MCF 10A (cell line): ENCODE measurements around the gene RPTOR. TPM values are rescaled to one million over a fixed set of nuclear protein-coding genes. Genes with fewer than 3 reads are reported as not detected.

Experiments used
- BruUV-seq: library from RNA; stranded (reverse); fragments of 400-500 nt; replicated peaks from 2 replicates; lab custom pipeline; 2021; lab: Mats Ljungman, UMichigan
- CTCF ChIA-PET: fragments of 300-600 bp; sonication (Branson Sonifier 250); formaldehyde crosslinking; extraction: SDS; loops from one replicate; lab custom pipeline; 2021; ENCODE audit warnings: antibody characterized with exemption, inconsistent platforms; lab: Yijun Ruan, JAX
- POLR2A ChIA-PET: fragments of 300-600, 350-650 bp; sonication (Branson Sonifier 250); formaldehyde crosslinking; extraction: SDS; loops from one replicate; lab custom pipeline; 2020; ENCODE audit warnings: antibody characterized with exemption, inconsistent platforms; lab: Yijun Ruan, JAX
- DNase-seq: peaks from one replicate; pipeline ENCODE4 v3.0.0-alpha.2; 2018; ENCODE audit not compliant: unreplicated experiment
- H3K27ac Mint-ChIP-seq: one replicate; pipeline ENCODE4 v1.8.0; 2022; ENCODE audit warnings: mild to moderate bottlenecking, low read depth, mixed read lengths; ENCODE audit not compliant: unreplicated experiment
- H3K27me3 Mint-ChIP-seq: one replicate; pipeline ENCODE4 v1.8.0; 2022; ENCODE audit warnings: mixed read lengths; ENCODE audit not compliant: insufficient read depth, unreplicated experiment
- H3K36me3 Mint-ChIP-seq: one replicate; pipeline ENCODE4 v1.8.0; 2022; ENCODE audit warnings: mild to moderate bottlenecking, moderate library complexity, mixed read lengths; ENCODE audit not compliant: insufficient read depth, unreplicated experiment
- H3K4me1 Mint-ChIP-seq: one replicate; pipeline ENCODE4 v1.8.0; 2022; ENCODE audit warnings: mixed read lengths; ENCODE audit not compliant: insufficient read depth, unreplicated experiment
- H3K4me3 Mint-ChIP-seq: one replicate; pipeline ENCODE4 v1.8.0; 2022; ENCODE audit warnings: mild to moderate bottlenecking, moderate library complexity, mixed read lengths; ENCODE audit not compliant: unreplicated experiment
- H3K9me3 Mint-ChIP-seq: one replicate; pipeline ENCODE4 v1.8.0; 2022; ENCODE audit warnings: mixed read lengths; ENCODE audit not compliant: unreplicated experiment
- intact Hi-C: fragments of 100-400 bp; cut with micrococcal nuclease; formaldehyde crosslinking; loops from 2 replicates; pipeline ENCODE4 v1.14.1; 2022
- total RNA-seq: library from RNA; stranded (reverse); gene quantifications from 2 replicates; pipeline ENCODE4 v1.2.3, GENCODE V29; 2022
- TF ChIP-seq, protein P1 (sequence below): fragments of 200-600 bp; IDR thresholded peaks from one replicate; pipeline ENCODE4 v1.8.0; 2022; ENCODE audit warnings: antibody characterized with exemption, mild to moderate bottlenecking; ENCODE audit not compliant: unreplicated experiment

RPTOR gene
- total RNA-seq, 1 experiment from 2014 or later: 41.3 TPM

DNA sequence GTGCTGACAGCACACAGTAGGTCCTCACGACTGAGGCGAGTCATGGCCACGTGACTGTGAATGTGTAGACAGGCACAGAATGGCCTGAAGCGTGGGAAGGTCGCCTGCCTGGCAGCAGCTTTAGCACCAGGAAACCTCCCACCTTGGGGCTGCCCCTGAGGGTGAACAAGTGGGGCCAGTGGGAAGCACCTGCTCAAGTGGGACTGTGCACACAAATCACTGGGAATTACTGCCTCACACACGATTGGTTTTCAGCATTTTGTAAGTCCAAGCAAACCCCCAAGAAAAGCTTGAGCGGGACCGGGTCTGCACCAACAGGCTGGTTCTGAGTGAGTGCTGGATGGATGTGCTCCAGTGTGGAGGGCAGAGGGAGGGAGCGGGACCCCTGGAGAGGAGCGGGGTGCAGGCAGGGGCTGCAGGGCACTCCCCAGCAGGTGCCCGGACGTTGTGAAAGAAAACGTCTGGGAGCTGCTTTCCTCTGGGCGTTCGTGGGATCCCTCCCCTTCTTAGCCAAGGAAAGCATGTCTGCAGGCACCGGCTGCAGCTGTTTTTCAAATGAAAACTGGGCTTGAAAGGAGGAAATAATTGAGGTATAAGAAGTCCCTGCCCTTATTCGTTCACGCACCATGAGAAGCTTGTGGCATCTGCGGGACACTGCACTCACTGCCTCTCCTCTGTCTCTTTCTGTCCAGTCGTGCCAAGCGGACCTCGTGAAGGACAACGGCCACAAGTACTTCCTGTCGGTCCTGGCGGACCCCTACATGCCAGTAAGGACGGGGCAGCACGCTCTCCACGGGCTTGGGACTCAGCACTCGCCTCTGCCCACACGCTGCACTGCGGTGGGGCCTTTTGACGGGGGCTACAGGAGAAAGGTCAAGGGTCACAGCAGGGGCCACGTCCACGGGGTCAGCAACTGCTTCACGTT, 335.3 kb downstream of the RPTOR start:
- CTCF ChIA-PET: interaction anchor here (1.2 to 1.4 kb wide), 3 partner anchors 14 to 19 kb away, joined by 3 to 6 read pairs (median 4); no protein-coding TSS in a partner anchor
- intact Hi-C loops: no loop called here
- no TSS peak for BruUV-seq

DNA sequence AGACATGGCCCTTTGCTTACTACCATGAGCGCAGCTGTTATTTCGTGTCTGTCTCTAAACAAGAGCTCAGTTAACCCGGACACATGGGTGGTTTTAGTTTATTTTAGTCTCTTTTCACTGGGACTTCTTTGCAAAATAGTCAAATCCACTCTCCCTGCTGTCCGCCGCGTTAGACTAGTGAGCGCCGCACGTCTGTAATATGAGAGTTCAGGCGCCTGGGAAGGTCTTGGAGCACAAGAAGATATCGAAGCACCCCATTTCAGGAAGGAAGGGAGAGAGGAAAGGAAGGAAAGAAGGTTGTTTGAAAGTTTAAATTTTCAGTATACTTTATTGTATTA, 336.0 kb downstream of the RPTOR start:
- Mint-ChIP-seq H3K4me3 (no peak overlapping the region), H3K36me3 (peaks cover 48% of the 10 kb centered on the region)

More for the DNA sequence above, 335.3 kb downstream of the RPTOR start:
- Mint-ChIP-seq H3K27me3 (no peaks in the 10 kb centered on the region), H3K36me3 (peaks cover 44% of the 10 kb centered on the region), H3K4me3 (no peak overlapping the region), H3K9me3 (no peaks in the 10 kb centered on the region), H3K27ac (no peak overlapping the region), H3K4me1 (no peaks in the 10 kb centered on the region)
- DNase-seq: no peak
- POLR2A ChIA-PET: interaction anchor here (0.6 to 1.5 kb wide), 2 partner anchors 21 to 222 kb away, joined by 3 to 4 read pairs; no protein-coding TSS in a partner anchor
- TF ChIP-seq, protein P1, sequence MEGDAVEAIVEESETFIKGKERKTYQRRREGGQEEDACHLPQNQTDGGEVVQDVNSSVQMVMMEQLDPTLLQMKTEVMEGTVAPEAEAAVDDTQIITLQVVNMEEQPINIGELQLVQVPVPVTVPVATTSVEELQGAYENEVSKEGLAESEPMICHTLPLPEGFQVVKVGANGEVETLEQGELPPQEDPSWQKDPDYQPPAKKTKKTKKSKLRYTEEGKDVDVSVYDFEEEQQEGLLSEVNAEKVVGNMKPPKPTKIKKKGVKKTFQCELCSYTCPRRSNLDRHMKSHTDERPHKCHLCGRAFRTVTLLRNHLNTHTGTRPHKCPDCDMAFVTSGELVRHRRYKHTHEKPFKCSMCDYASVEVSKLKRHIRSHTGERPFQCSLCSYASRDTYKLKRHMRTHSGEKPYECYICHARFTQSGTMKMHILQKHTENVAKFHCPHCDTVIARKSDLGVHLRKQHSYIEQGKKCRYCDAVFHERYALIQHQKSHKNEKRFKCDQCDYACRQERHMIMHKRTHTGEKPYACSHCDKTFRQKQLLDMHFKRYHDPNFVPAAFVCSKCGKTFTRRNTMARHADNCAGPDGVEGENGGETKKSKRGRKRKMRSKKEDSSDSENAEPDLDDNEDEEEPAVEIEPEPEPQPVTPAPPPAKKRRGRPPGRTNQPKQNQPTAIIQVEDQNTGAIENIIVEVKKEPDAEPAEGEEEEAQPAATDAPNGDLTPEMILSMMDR: no peak

DNA sequence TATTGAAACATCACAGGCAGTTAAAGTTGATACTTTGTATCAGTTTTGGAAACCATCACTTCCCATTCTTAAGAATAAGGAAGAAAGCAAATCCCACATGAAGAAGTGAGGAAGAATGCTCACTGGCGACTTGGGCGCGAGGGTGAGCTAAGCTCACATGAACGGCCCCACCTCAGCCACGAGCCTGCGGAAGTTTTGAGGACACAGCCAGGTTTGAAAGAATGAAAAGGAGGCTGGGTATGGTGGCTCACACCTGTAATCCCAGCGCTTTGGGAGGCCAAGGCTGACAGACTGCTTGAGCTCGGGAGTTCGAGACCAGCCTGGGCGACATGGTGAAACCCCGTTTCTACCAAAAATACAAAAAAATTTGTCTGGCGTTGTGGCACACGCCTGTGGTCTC, 336.7 kb downstream of the RPTOR start:
- Mint-ChIP-seq H3K4me1 (no peaks in the 10 kb centered on the region), H3K4me3 (no peak overlapping the region), H3K9me3 (no peaks in the 10 kb centered on the region), H3K36me3 (peaks cover 55% of the 10 kb centered on the region), H3K27ac (no peak overlapping the region), H3K27me3 (no peaks in the 10 kb centered on the region)
- intact Hi-C loops: no loop called here
- CTCF ChIA-PET: interaction anchor here (1.4 kb wide), 1 partner anchor 18 kb away, joined by 6 read pairs; no protein-coding TSS in a partner anchor
- POLR2A ChIA-PET: interaction anchor here (0.9 to 1.5 kb wide), 2 partner anchors 11 to 20 kb away, joined by 4 to 5 read pairs; no protein-coding TSS in a partner anchor
- TF ChIP-seq, protein P1: no peak
- DNase-seq: no peak
- no TSS peak for BruUV-seq

More for the DNA sequence above, 336.0 kb downstream of the RPTOR start:
- BruUV-seq: no TSS peak
- POLR2A ChIA-PET: interaction anchor here (0.6 to 1.5 kb wide), 3 partner anchors 12 to 223 kb away, joined by 3 to 5 read pairs (median 4); no protein-coding TSS in a partner anchor
- H3K27me3 Mint-ChIP-seq: no peaks in the 10 kb centered on the region
- CTCF ChIA-PET: interaction anchor here (1.2 to 1.4 kb wide), 3 partner anchors 14 to 18 kb away, joined by 3 to 6 read pairs (median 4); no protein-coding TSS in a partner anchor
- no peaks in the 10 kb centered on the region for H3K4me1 Mint-ChIP-seq
- TF ChIP-seq, protein P1: no peak
- H3K9me3 Mint-ChIP-seq: no peaks in the 10 kb centered on the region
- DNase-seq: no peak
- H3K27ac Mint-ChIP-seq: no peak overlapping the region
- intact Hi-C loops: no loop called here

DNA sequence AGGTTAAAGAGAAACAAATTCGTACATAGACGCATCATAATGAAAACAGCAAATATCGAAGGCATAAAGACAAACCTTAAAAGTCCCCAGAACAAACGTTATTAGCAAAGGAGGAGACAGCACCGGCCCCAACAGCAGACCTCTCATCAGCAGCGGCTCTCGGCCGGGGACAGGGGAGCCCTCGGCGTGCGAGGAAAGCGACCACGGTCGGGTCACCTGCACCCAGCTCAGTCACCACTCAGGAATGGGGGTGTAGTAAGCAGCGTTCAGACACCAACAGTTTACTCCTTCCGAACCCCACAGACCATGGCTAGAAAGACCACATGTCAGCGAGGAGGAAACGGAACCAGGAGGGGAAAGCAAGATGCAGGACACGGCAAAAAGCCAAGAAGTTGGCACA, 337.7 kb downstream of the RPTOR start:
- no peak overlapping the region for H3K4me3 Mint-ChIP-seq
- TF ChIP-seq, protein P1: no peak
- ChIA-PET CTCF (interaction anchor here (1.0 kb wide), 1 partner anchor 9 kb away, joined by 3 read pairs; no protein-coding TSS in a partner anchor), POLR2A (interaction anchor here (0.7 kb wide), 1 partner anchor 9 kb away, joined by 3 read pairs; no protein-coding TSS in a partner anchor)
- no peaks in the 10 kb centered on the region for H3K27me3 Mint-ChIP-seq
- H3K9me3 Mint-ChIP-seq: no peaks in the 10 kb centered on the region
- H3K36me3 Mint-ChIP-seq: peaks cover 58% of the 10 kb centered on the region
- intact Hi-C loops: no loop called here
- no peaks in the 10 kb centered on the region for H3K4me1 Mint-ChIP-seq
- no peak overlapping the region for H3K27ac Mint-ChIP-seq
- no TSS peak for BruUV-seq
- no peak for DNase-seq
